Measurements from ENCODE around the gene C19orf85. TPM values are rescaled to one million over a fixed set of nuclear protein-coding genes. Genes with fewer than 3 reads are reported as not detected.
A peak's percentile ranks its signal among the peaks of the same experiment; 100 is the strongest.

Gene C19orf85
- total RNA-seq, 1 experiment from 2014 or later, result not detected

GRCh38 chr19:55419103-55419502 is 45.4 kb downstream of the C19orf85 start:
- DNase-seq (no peak), ATAC-seq (no peak)
- ChIA-PET CTCF (no interaction called here), POLR2A (ENCODE audit: unreplicated experiment) (no interaction called here)
- no peak for TF ChIP-seq CTCF (conservative IDR thresholded peaks at IDR 0.05; ENCODE audit: low read depth, low read length)
- TF ChIP-seq EZH2phosphoT487 (IDR thresholded peaks at IDR 0.05; ENCODE audit: borderline replicate concordance, low read length), result no peak
- no peak for TF ChIP-seq EZH2 (IDR thresholded peaks at IDR 0.05; ENCODE audit: low read length, unreplicated experiment)
- no peak overlapping the region for H3K4me3 ChIP-seq (ENCODE audit: low read length)
- H3K27me3 ChIP-seq (ENCODE audit: low read length), result 0 out of 2 replicates have a peak, but pooled peaks cover 4% of the 10 kb centered on the region
- no peaks in the 10 kb centered on the region for H3K4me1 ChIP-seq (ENCODE audit: insufficient read depth, low read length)
- H3K27ac ChIP-seq (ENCODE audit: low read length), result no peak overlapping the region
- H3K36me3 ChIP-seq (ENCODE audit: low read depth, low read length), result no peaks in the 10 kb centered on the region
- no peak overlapping the region for H2AFZ ChIP-seq (ENCODE audit: low read length)
- intact Hi-C loops (cut with micrococcal nuclease), result no loop called here
- no peak overlapping the region for H3K9ac ChIP-seq (ENCODE audit: low read length)
- H3K9me2 ChIP-seq (replicated peaks; ENCODE audit: low read length), result no peaks in the 10 kb centered on the region
- no TSS peak for BruUV-seq (replicated peaks)
- no peaks in the 10 kb centered on the region for H3K79me2 ChIP-seq (ENCODE audit: low read length)
- H3K9me3 ChIP-seq (ENCODE audit: low read length), result no peaks in the 10 kb centered on the region
- H4K20me1 ChIP-seq (ENCODE audit: low read length), result no peaks in the 10 kb centered on the region
- no peaks in the 10 kb centered on the region for H3F3A ChIP-seq (ENCODE audit: low read length, unreplicated experiment)
- no peak overlapping the region for H3K4me2 ChIP-seq (ENCODE audit: low read length)

GRCh38 chr19:55418185-55418584 is 46.4 kb downstream of the C19orf85 start:
- no peaks in the 10 kb centered on the region for H3F3A ChIP-seq (ENCODE audit: low read length, unreplicated experiment)
- no peak overlapping the region for H3K4me3 ChIP-seq (ENCODE audit: low read length)
- no peaks in the 10 kb centered on the region for H3K4me1 ChIP-seq (ENCODE audit: insufficient read depth, low read length)
- no peaks in the 10 kb centered on the region for H3K79me2 ChIP-seq (ENCODE audit: low read length)
- no peak overlapping the region for H3K27ac ChIP-seq (ENCODE audit: low read length)
- H3K36me3 ChIP-seq (ENCODE audit: low read depth, low read length), result no peaks in the 10 kb centered on the region
- no peaks in the 10 kb centered on the region for H3K9me3 ChIP-seq (ENCODE audit: low read length)
- no peaks in the 10 kb centered on the region for H4K20me1 ChIP-seq (ENCODE audit: low read length)
- no peak overlapping the region for H3K9ac ChIP-seq (ENCODE audit: low read length)
- H2AFZ ChIP-seq (ENCODE audit: low read length), result no peak overlapping the region
- BruUV-seq (replicated peaks), result no TSS peak
- H3K4me2 ChIP-seq (ENCODE audit: low read length), result no peak overlapping the region
- POLR2A ChIA-PET (ENCODE audit: unreplicated experiment), result no interaction called here
- no peaks in the 10 kb centered on the region for H3K27me3 ChIP-seq (ENCODE audit: low read length)
- TF ChIP-seq EZH2 (IDR thresholded peaks at IDR 0.05; ENCODE audit: low read length, unreplicated experiment) (no peak), CTCF (conservative IDR thresholded peaks at IDR 0.05; ENCODE audit: low read depth, low read length) (peak; percentile 97)
- ATAC-seq (peak; percentile 96), DNase-seq (peak; percentile 93)
- CTCF ChIA-PET, result interaction anchor here (0.7 to 0.9 kb wide), 2 partner anchors 8 to 43 kb away, joined by 3 read pairs; partner anchors contain the start of gene ISOC2
- no peaks in the 10 kb centered on the region for H3K9me2 ChIP-seq (replicated peaks; ENCODE audit: low read length)
- intact Hi-C loops (cut with micrococcal nuclease), result loop anchor here (1.0 kb wide), 3 partner anchors 126 to 277 kb away; no protein-coding TSS in a partner anchor

Other genes starting within 250 kb of the C19orf85 start
- 11.1 and 11.8 TPM in 2 replicates for gene TMEM86B, start 236.0 kb downstream of the C19orf85 start, total RNA-seq (2014; rRNA removed)
- gene PPP6R1, start 205.7 kb downstream of the C19orf85 start, total RNA-seq (2014; rRNA removed), result 159 and 221 TPM in 2 replicates
- gene HSPBP1, start 184.6 kb downstream of the C19orf85 start, total RNA-seq (2014; rRNA removed), result 122 and 148 TPM in 2 replicates
- 5.1 and 8.7 TPM in 2 replicates for gene BRSK1, start 180.8 kb downstream of the C19orf85 start, total RNA-seq (2014; rRNA removed)
- gene TMEM150B, start 139.4 kb downstream of the C19orf85 start, total RNA-seq (2014; rRNA removed), result not detected in 2 replicates
- 21.9 and 36.6 TPM in 2 replicates for gene KMT5C, start 124.9 kb downstream of the C19orf85 start, total RNA-seq (2014; rRNA removed)
- gene COX6B2, start 110.0 kb downstream of the C19orf85 start, total RNA-seq (2014; rRNA removed), result 0.80 and 2.4 TPM in 2 replicates
- gene GARIN5B, start 101.5 kb downstream of the C19orf85 start, total RNA-seq (2014; rRNA removed), result not detected in 2 replicates
- 7.5 and 10.7 TPM in 2 replicates for gene IL11, start 94.3 kb downstream of the C19orf85 start, total RNA-seq (2014; rRNA removed)
- gene TMEM190, start 87.9 kb downstream of the C19orf85 start, total RNA-seq (2014; rRNA removed), result not detected in 2 replicates
- 22.1 and 22.8 TPM in 2 replicates for gene TMEM238, start 80.5 kb downstream of the C19orf85 start, total RNA-seq (2014; rRNA removed)
- gene RPL28, start 78.8 kb downstream of the C19orf85 start, total RNA-seq (2014; rRNA removed), result 550 and 836 TPM in 2 replicates
- gene UBE2S, start 57.0 kb downstream of the C19orf85 start, total RNA-seq (2014; rRNA removed), result 2,068 and 2,245 TPM in 2 replicates
- gene SHISA7, start 21.5 kb downstream of the C19orf85 start, total RNA-seq (2014; rRNA removed), result not detected in 2 replicates
- gene ISOC2, start 3.1 kb downstream of the C19orf85 start, total RNA-seq (2014; rRNA removed), result 251 and 270 TPM in 2 replicates
- gene ZNF628, start 11.9 kb upstream of the C19orf85 start, total RNA-seq (2014; rRNA removed), result 11.8 and 24.2 TPM in 2 replicates
- 17.5 and 21.0 TPM in 2 replicates for gene NAT14, start 20.4 kb upstream of the C19orf85 start, total RNA-seq (2014; rRNA removed)
- gene SSC5D, start 23.7 kb upstream of the C19orf85 start, total RNA-seq (2014; rRNA removed), result 0.17 TPM in 1 of 2 replicates, not detected in the other
- not detected in 2 replicates for gene SBK2, start 72.4 kb upstream of the C19orf85 start, total RNA-seq (2014; rRNA removed)
- 0.46 TPM in 1 of 2 replicates, not detected in the other for gene SBK3, start 80.8 kb upstream of the C19orf85 start, total RNA-seq (2014; rRNA removed)
- gene ZNF579, start 116.1 kb upstream of the C19orf85 start, total RNA-seq (2014; rRNA removed), result 13.5 and 26.1 TPM in 2 replicates
- 11.6 and 11.7 TPM in 2 replicates for gene FIZ1, start 134.8 kb upstream of the C19orf85 start, total RNA-seq (2014; rRNA removed)
- 27.7 and 33.1 TPM in 2 replicates for gene ZNF524, start 135.5 kb upstream of the C19orf85 start, total RNA-seq (2014; rRNA removed)
- 5.5 and 8.2 TPM in 2 replicates for gene ZNF865, start 140.9 kb upstream of the C19orf85 start, total RNA-seq (2014; rRNA removed)
- 9.0 and 18.0 TPM in 2 replicates for gene ZNF784, start 159.8 kb upstream of the C19orf85 start, total RNA-seq (2014; rRNA removed)
- gene ZNF580, start 176.3 kb upstream of the C19orf85 start, total RNA-seq (2014; rRNA removed), result 15.2 and 23.9 TPM in 2 replicates
- gene ZNF581, start 178.9 kb upstream of the C19orf85 start, total RNA-seq (2014; rRNA removed), result 25.6 and 37.5 TPM in 2 replicates
- 36.0 and 41.4 TPM in 2 replicates for gene CCDC106, start 183.5 kb upstream of the C19orf85 start, total RNA-seq (2014; rRNA removed)
- 343 and 360 TPM in 2 replicates for gene U2AF2, start 190.3 kb upstream of the C19orf85 start, total RNA-seq (2014; rRNA removed)
- 203 and 240 TPM in 2 replicates for gene EPN1, start 210.5 kb upstream of the C19orf85 start, total RNA-seq (2014; rRNA removed)

Measured in PC-3 (cell line).